ENCODE measurements around the gene GALNT13. TPM values are rescaled to one million over a fixed set of nuclear protein-coding genes. Genes with fewer than 3 reads are reported as not detected.

GALNT13 gene
- total and polyA plus RNA-seq, 2 donors (not counting 1 experiment from before 2014, with no cell fraction given), result 0.17 TPM; not detected in 1

DNA sequence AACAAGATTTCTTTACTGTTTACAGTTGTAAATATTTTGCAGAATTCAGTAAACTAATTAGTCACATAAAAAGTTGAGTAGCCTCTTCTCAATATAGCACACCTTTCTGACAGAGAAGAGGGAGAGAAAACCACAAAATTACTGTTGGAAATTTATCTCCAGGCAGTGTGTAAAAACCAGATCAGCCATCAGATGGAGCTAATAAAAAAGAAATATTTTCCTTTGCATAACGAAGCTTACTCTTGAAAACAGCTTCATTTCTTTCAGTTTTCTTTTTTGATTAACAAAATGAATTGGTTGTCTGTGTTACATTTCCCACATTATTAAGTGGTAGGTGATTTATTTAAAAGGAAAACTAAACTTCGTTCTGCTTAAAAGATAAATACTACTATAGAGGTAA is 567.4 kb downstream of the GALNT13 start:
- Histone ChIP-seq H3K27me3 (ENCODE audit: control insufficient read depth, insufficient read depth, low read length) (no peaks in the 10 kb centered on the region), H3K4me2 (ENCODE audit: extremely low read depth, insufficient read depth, low read length) (no peak overlapping the region), H3K9me3 (ENCODE audit: control insufficient read depth, insufficient read depth, low read depth, low read length) (no peaks in the 10 kb centered on the region), H3K4me1 (ENCODE audit: control insufficient read depth, extremely low read depth, insufficient read depth, low read length) (no peaks in the 10 kb centered on the region), H3K36me3 (ENCODE audit: control insufficient read depth, insufficient read depth, low read length) (no peaks in the 10 kb centered on the region), H3K9ac (ENCODE audit: insufficient read depth, low read length) (no peak overlapping the region), H2AFZ (ENCODE audit: low read length) (no peak overlapping the region), H4K20me1 (ENCODE audit: control insufficient read depth, extremely low read depth, insufficient read depth, low read length) (no peaks in the 10 kb centered on the region), H3K79me2 (ENCODE audit: control insufficient read depth, insufficient read depth, low read length) (no peaks in the 10 kb centered on the region), H3K27ac (ENCODE audit: insufficient read depth, low read length) (no peak overlapping the region), H3K4me3 (replicated peaks in 1 of 4; ENCODE audit: control extremely low read depth in 1 of 4, insufficient read depth in 1 of 4, low read depth in 3 of 4, low read length in 4 of 4) (no peak overlapping the region)
- no peak for DNase-seq (ENCODE audit: low read depth in 2 of 2)
- TF ChIP-seq, protein P1, sequence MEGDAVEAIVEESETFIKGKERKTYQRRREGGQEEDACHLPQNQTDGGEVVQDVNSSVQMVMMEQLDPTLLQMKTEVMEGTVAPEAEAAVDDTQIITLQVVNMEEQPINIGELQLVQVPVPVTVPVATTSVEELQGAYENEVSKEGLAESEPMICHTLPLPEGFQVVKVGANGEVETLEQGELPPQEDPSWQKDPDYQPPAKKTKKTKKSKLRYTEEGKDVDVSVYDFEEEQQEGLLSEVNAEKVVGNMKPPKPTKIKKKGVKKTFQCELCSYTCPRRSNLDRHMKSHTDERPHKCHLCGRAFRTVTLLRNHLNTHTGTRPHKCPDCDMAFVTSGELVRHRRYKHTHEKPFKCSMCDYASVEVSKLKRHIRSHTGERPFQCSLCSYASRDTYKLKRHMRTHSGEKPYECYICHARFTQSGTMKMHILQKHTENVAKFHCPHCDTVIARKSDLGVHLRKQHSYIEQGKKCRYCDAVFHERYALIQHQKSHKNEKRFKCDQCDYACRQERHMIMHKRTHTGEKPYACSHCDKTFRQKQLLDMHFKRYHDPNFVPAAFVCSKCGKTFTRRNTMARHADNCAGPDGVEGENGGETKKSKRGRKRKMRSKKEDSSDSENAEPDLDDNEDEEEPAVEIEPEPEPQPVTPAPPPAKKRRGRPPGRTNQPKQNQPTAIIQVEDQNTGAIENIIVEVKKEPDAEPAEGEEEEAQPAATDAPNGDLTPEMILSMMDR (conservative IDR thresholded peaks at IDR 0.05 in 1 of 2, IDR thresholded peaks at IDR 0.05 in 1 of 2; ENCODE audit: low read depth in 1 of 2, low read length in 2 of 2), result peak in 1 of 2 donors; percentile 28
- no peak for TF ChIP-seq EZH2 (IDR thresholded peaks at IDR 0.05; ENCODE audit: low read length, missing control alignments)

DNA sequence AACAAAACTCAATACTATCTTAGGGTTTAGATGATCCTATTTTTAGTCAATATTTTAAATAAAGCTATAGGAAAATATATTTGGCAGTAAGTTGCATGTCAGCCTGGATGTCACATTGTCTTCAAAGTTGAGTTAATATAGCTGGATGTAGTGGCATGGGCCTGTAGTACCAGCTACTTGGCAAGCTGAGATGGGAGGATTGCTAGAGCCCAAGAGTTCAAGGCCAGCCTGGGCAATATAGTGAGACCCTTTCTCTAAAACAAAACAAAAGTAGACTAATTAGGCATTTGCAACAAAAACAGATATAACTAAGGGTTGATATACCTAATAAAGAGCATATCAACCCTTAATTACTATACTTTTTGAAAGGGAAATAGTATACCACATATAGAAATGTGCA is 572.2 kb downstream of the GALNT13 start:
- H3K4me3 ChIP-seq (replicated peaks in 1 of 4; ENCODE audit: control extremely low read depth in 1 of 4, insufficient read depth in 1 of 4, low read depth in 3 of 4, low read length in 4 of 4), result no peak overlapping the region
- no peaks in the 10 kb centered on the region for H3K36me3 ChIP-seq (ENCODE audit: control insufficient read depth, insufficient read depth, low read length)
- H3K4me1 ChIP-seq (ENCODE audit: control insufficient read depth, extremely low read depth, insufficient read depth, low read length), result no peaks in the 10 kb centered on the region
- no peak overlapping the region for H3K4me2 ChIP-seq (ENCODE audit: extremely low read depth, insufficient read depth, low read length)
- H2AFZ ChIP-seq (ENCODE audit: low read length), result no peak overlapping the region
- TF ChIP-seq EZH2 (IDR thresholded peaks at IDR 0.05; ENCODE audit: low read length, missing control alignments), result no peak
- TF ChIP-seq, protein P1 (conservative IDR thresholded peaks at IDR 0.05 in 1 of 2, IDR thresholded peaks at IDR 0.05 in 1 of 2; ENCODE audit: low read depth in 1 of 2, low read length in 2 of 2), result no peak
- no peak overlapping the region for H3K9ac ChIP-seq (ENCODE audit: insufficient read depth, low read length)
- H3K27me3 ChIP-seq (ENCODE audit: control insufficient read depth, insufficient read depth, low read length), result no peaks in the 10 kb centered on the region
- no peaks in the 10 kb centered on the region for H4K20me1 ChIP-seq (ENCODE audit: control insufficient read depth, extremely low read depth, insufficient read depth, low read length)
- H3K9me3 ChIP-seq (ENCODE audit: control insufficient read depth, insufficient read depth, low read depth, low read length), result no peaks in the 10 kb centered on the region
- no peak for DNase-seq (ENCODE audit: low read depth in 2 of 2)
- H3K79me2 ChIP-seq (ENCODE audit: control insufficient read depth, insufficient read depth, low read length), result no peaks in the 10 kb centered on the region
- H3K27ac ChIP-seq (ENCODE audit: insufficient read depth, low read length), result no peak overlapping the region

DNA sequence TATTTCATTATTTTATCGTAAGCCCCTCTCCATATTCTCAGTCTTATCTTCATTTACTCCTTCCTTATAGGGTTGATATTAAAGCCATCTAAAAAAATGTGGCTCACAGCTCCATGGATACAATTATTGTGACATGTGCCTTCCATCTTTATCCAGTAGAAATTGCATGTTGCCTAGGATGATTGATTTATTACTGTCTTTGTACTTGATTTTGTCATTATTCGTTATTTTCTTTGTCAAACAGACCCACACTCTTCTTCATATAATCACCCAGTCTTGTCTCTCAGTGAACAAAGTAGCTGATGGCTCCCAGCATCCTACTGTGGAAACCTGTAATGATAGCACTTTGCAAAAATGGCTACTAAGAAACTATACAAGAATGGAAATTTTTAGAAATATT is 574.6 kb downstream of the GALNT13 start:
- no peak for TF ChIP-seq EZH2 (IDR thresholded peaks at IDR 0.05; ENCODE audit: low read length, missing control alignments)
- TF ChIP-seq, protein P1 (conservative IDR thresholded peaks at IDR 0.05 in 1 of 2, IDR thresholded peaks at IDR 0.05 in 1 of 2; ENCODE audit: low read depth in 1 of 2, low read length in 2 of 2), result no peak
- Histone ChIP-seq H3K4me1 (ENCODE audit: control insufficient read depth, extremely low read depth, insufficient read depth, low read length) (no peaks in the 10 kb centered on the region), H4K20me1 (ENCODE audit: control insufficient read depth, extremely low read depth, insufficient read depth, low read length) (no peaks in the 10 kb centered on the region), H3K4me3 (replicated peaks in 1 of 4; ENCODE audit: control extremely low read depth in 1 of 4, insufficient read depth in 1 of 4, low read depth in 3 of 4, low read length in 4 of 4) (no peak overlapping the region), H3K79me2 (ENCODE audit: control insufficient read depth, insufficient read depth, low read length) (no peaks in the 10 kb centered on the region), H3K27me3 (ENCODE audit: control insufficient read depth, insufficient read depth, low read length) (no peaks in the 10 kb centered on the region), H3K9me3 (ENCODE audit: control insufficient read depth, insufficient read depth, low read depth, low read length) (no peaks in the 10 kb centered on the region), H2AFZ (ENCODE audit: low read length) (no peak overlapping the region), H3K9ac (ENCODE audit: insufficient read depth, low read length) (no peak overlapping the region), H3K36me3 (ENCODE audit: control insufficient read depth, insufficient read depth, low read length) (no peaks in the 10 kb centered on the region), H3K27ac (ENCODE audit: insufficient read depth, low read length) (no peak overlapping the region), H3K4me2 (ENCODE audit: extremely low read depth, insufficient read depth, low read length) (no peak overlapping the region)
- no peak for DNase-seq (ENCODE audit: low read depth in 2 of 2)

Data from fibroblast of lung (primary cell).